ENCODE results near the gene GUCY2C. TPM values are rescaled to one million over a fixed set of nuclear protein-coding genes. Genes with fewer than 3 reads are reported as not detected.

GUCY2C gene
- total RNA-seq, 4 donors from 2014 or later = 25.6 to 176 (median 122) TPM

- DNase-seq = no peak
- no peaks in the 10 kb centered on the region for H3K36me3 ChIP-seq
- H3K27me3 ChIP-seq = no peaks in the 10 kb centered on the region
- peak overlapping the region in 2 of 4 donors; percentile 70 to 83 for H3K27ac ChIP-seq
- peak overlapping the region in 3 of 4 donors; percentile 16 to 53 (median 45) for H3K4me3 ChIP-seq
- no peaks in the 10 kb centered on the region for H3K9me3 ChIP-seq
- no peak for TF ChIP-seq CTCF (IDR thresholded peaks at IDR 0.05)
- TF ChIP-seq POLR2A (IDR thresholded peaks at IDR 0.05) = no peak
- no peaks in the 10 kb centered on the region for H3K4me1 ChIP-seq
Observed at GRCh38 chr12:14694970-14695369, 1.4 kb downstream of the GUCY2C start.

GRCh38 chr12:14694145-14694714 lies 2.2 kb downstream of the GUCY2C start:
- TF ChIP-seq CTCF (IDR thresholded peaks at IDR 0.05) (no peak), POLR2A (IDR thresholded peaks at IDR 0.05) (no peak)
- H3K9me3 ChIP-seq = no peaks in the 10 kb centered on the region
- no peaks in the 10 kb centered on the region for H3K27me3 ChIP-seq
- H3K36me3 ChIP-seq = no peaks in the 10 kb centered on the region
- H3K4me3 ChIP-seq = peak overlapping the region in 2 of 4 donors; percentile 45 to 53
- no peaks in the 10 kb centered on the region for H3K4me1 ChIP-seq
- peak overlapping the region in 1 of 4 donors; percentile 5 for H3K27ac ChIP-seq
- no peak for DNase-seq

- TF ChIP-seq POLR2A (IDR thresholded peaks at IDR 0.05) (no peak), CTCF (IDR thresholded peaks at IDR 0.05) (no peak)
- no peak for DNase-seq
Observed at GRCh38 chr12:14693116-14693515, 3.3 kb downstream of the GUCY2C start.

GRCh38 chr12:14691560-14691959 lies 4.8 kb downstream of the GUCY2C start:
- Histone ChIP-seq H3K27ac (no peak overlapping the region), H3K36me3 (peaks cover 0 to 10% (median 0%) of the 10 kb centered on the region in 3 donors), H3K4me1 (no peaks in the 10 kb centered on the region), H3K9me3 (no peaks in the 10 kb centered on the region), H3K4me3 (no peak overlapping the region), H3K27me3 (no peaks in the 10 kb centered on the region)
- DNase-seq = peak in 2 of 3 donors; percentile 18 to 72
- TF ChIP-seq POLR2A (IDR thresholded peaks at IDR 0.05) (no peak), CTCF (IDR thresholded peaks at IDR 0.05) (no peak)

More at GRCh38 chr12:14693116-14693515, 3.3 kb downstream of the GUCY2C start:
- Histone ChIP-seq H3K36me3 (no peaks in the 10 kb centered on the region), H3K27me3 (no peaks in the 10 kb centered on the region), H3K4me3 (peak overlapping the region in 1 of 4 donors; percentile 45), H3K4me1 (no peaks in the 10 kb centered on the region), H3K9me3 (no peaks in the 10 kb centered on the region), H3K27ac (no peak overlapping the region)

GRCh38 chr12:14689996-14690395 lies 6.4 kb downstream of the GUCY2C start:
- no peak overlapping the region for H3K4me3 ChIP-seq
- no peak for DNase-seq
- H3K27me3 ChIP-seq = no peaks in the 10 kb centered on the region
- no peak overlapping the region for H3K27ac ChIP-seq
- H3K4me1 ChIP-seq = no peaks in the 10 kb centered on the region
- TF ChIP-seq CTCF (IDR thresholded peaks at IDR 0.05) = no peak
- TF ChIP-seq POLR2A (IDR thresholded peaks at IDR 0.05) = no peak
- H3K9me3 ChIP-seq = no peaks in the 10 kb centered on the region
- peaks cover 0 to 24% (median 0%) of the 10 kb centered on the region in 3 donors for H3K36me3 ChIP-seq
